22Rv1 (cell line): ENCODE data around the gene HIPK2.

ENCODE experiments used
- ZFX ChIP-seq: fragments of 450-650 bp; IDR thresholded peaks from 2 replicates; pipeline ENCODE4 v1.6.1; 2017; ENCODE audit warnings: antibody characterized with exemption, borderline replicate concordance
- TF ChIP-seq, protein P1 (sequence below): fragments of 450-650 bp; IDR thresholded peaks from 2 replicates; pipeline ENCODE4 v1.5.1; 2017; ENCODE audit warnings: mild to moderate bottlenecking

DNA sequence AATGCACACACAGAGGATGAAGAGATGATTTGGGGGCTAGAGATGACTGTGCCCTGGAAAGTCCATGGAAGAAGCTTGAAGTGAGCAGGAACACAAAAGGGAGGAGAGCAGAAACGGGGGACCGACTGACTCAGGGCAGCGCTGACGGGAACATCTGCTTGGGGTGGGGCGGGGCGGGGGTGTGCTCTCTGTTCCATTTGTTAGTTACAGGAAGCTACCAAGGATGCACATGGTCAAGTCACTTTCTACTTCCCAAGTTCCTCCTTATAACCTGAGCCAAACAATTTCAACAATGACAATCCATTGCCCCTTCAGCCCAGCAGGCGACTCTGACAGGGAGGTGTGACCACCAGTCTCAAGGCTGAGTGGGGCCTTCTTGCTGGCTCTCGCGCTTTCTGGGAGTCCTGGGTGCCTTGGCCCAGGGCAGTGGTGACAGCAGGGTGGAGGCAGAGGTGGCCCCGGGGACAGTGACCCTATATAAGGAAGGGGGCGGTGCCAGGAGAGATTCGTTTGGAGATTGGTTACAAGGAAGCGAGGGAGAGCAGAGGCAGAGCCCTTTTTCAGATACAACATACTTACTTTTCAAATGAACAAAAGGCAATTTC is 214.7 kb downstream of the HIPK2 start:
- TF ChIP-seq, protein P1, sequence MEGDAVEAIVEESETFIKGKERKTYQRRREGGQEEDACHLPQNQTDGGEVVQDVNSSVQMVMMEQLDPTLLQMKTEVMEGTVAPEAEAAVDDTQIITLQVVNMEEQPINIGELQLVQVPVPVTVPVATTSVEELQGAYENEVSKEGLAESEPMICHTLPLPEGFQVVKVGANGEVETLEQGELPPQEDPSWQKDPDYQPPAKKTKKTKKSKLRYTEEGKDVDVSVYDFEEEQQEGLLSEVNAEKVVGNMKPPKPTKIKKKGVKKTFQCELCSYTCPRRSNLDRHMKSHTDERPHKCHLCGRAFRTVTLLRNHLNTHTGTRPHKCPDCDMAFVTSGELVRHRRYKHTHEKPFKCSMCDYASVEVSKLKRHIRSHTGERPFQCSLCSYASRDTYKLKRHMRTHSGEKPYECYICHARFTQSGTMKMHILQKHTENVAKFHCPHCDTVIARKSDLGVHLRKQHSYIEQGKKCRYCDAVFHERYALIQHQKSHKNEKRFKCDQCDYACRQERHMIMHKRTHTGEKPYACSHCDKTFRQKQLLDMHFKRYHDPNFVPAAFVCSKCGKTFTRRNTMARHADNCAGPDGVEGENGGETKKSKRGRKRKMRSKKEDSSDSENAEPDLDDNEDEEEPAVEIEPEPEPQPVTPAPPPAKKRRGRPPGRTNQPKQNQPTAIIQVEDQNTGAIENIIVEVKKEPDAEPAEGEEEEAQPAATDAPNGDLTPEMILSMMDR = no peak
- TF ChIP-seq ZFX = no peak
